Measurements from ENCODE around the gene GDF9.
A peak's percentile ranks its signal among the peaks of the same experiment; 100 is the strongest.

GDF9 gene

GRCh38 chr5:132866342-132867045 lies at the start of gene GDF9, which contains the start of gene UQCRQ:
GDF9 (minus strand) TSS chr5:132866469; CDS start chr5:132864533, 1,936 bp downstream.
UQCRQ (plus strand) TSS chr5:132866642; CDS start chr5:132866882, 240 bp downstream.
- DNase-seq (ENCODE audit: low spot score), result peak; percentile 98

- no peak for DNase-seq (ENCODE audit: low spot score)
Observed at GRCh38 chr5:132915681-132916080, 49.4 kb upstream of the GDF9 start.

GRCh38 chr5:132909702-132910101 lies 43.4 kb upstream of the GDF9 start:
- no peak for DNase-seq (ENCODE audit: low spot score)

- DNase-seq (ENCODE audit: low spot score), result no peak
Observed at GRCh38 chr5:132907161-132907560, 40.9 kb upstream of the GDF9 start.

GRCh38 chr5:132905938-132906337 lies 39.7 kb upstream of the GDF9 start:
- no peak for DNase-seq (ENCODE audit: low spot score)

- DNase-seq (ENCODE audit: low spot score), result no peak
Observed at GRCh38 chr5:132901730-132902129, 35.5 kb upstream of the GDF9 start.

- DNase-seq (ENCODE audit: low spot score), result no peak
Observed at GRCh38 chr5:132901036-132901435, 34.8 kb upstream of the GDF9 start.

- no peak for DNase-seq (ENCODE audit: low spot score)
Observed at GRCh38 chr5:132898094-132898493, 31.8 kb upstream of the GDF9 start.

GRCh38 chr5:132896685-132897084 lies 30.4 kb upstream of the GDF9 start:
- DNase-seq (ENCODE audit: low spot score), result no peak

GRCh38 chr5:132895719-132896305 lies 29.5 kb upstream of the GDF9 start:
- no peak for DNase-seq (ENCODE audit: low spot score)

- DNase-seq (ENCODE audit: low spot score), result no peak
Observed at GRCh38 chr5:132890817-132891216, 24.5 kb upstream of the GDF9 start.

GRCh38 chr5:132889501-132889900 lies 23.2 kb upstream of the GDF9 start:
- DNase-seq (ENCODE audit: low spot score), result no peak

GRCh38 chr5:132887283-132887682 lies 21.0 kb upstream of the GDF9 start:
- DNase-seq (ENCODE audit: low spot score), result no peak

GRCh38 chr5:132886064-132886823 lies 20.0 kb upstream of the GDF9 start:
- DNase-seq (ENCODE audit: low spot score), result no peak

GRCh38 chr5:132884548-132884947 lies 18.3 kb upstream of the GDF9 start:
- no peak for DNase-seq (ENCODE audit: low spot score)

GRCh38 chr5:132883261-132883834 lies 17.1 kb upstream of the GDF9 start:
- DNase-seq (ENCODE audit: low spot score), result peak; percentile 78

- peak; percentile 18 for DNase-seq (ENCODE audit: low spot score)
Observed at GRCh38 chr5:132877938-132878337, 11.7 kb upstream of the GDF9 start.

- DNase-seq (ENCODE audit: low spot score), result no peak
Observed at GRCh38 chr5:132877466-132877865, 11.2 kb upstream of the GDF9 start.

GRCh38 chr5:132876020-132876759 lies 9.9 kb upstream of the GDF9 start:
- DNase-seq (ENCODE audit: low spot score), result no peak

- no peak for DNase-seq (ENCODE audit: low spot score)
Observed at GRCh38 chr5:132873930-132874271, 7.6 kb upstream of the GDF9 start.

GRCh38 chr5:132873119-132873929 lies 7.1 kb upstream of the GDF9 start, which contains the start of gene LEAP2:
LEAP2 (plus strand) TSS chr5:132873668; CDS start chr5:132873695, 27 bp downstream.
- peak; percentile 20 for DNase-seq (ENCODE audit: low spot score)
